GM19372 (cell line): ENCODE results near the gene PLSCR5.

Experiments used
- ATAC-seq: cut with Tn5 transposase; IDR thresholded peaks from one replicate; pipeline ENCODE4 v1.9.1; 2021; ENCODE audit warnings: mild to moderate bottlenecking, low read depth, moderate library complexity; ENCODE audit not compliant: unreplicated experiment

The PLSCR5 gene

GRCh38 chr3:146589899-146590508, 15.1 kb downstream of the PLSCR5 start:
- ATAC-seq = peak; percentile 55

- no peak for ATAC-seq
Measured at GRCh38 chr3:146585156-146585555, 20.0 kb downstream of the PLSCR5 start.

- ATAC-seq = no peak
Measured at GRCh38 chr3:146581951-146582467, 23.1 kb downstream of the PLSCR5 start.

GRCh38 chr3:146581080-146581601, 24.0 kb downstream of the PLSCR5 start:
- no peak for ATAC-seq

GRCh38 chr3:146577662-146578061, 27.5 kb downstream of the PLSCR5 start:
- ATAC-seq = peak; percentile 56

GRCh38 chr3:146575636-146576035, 29.5 kb downstream of the PLSCR5 start:
- no peak for ATAC-seq

GRCh38 chr3:146574173-146574572, 31.0 kb downstream of the PLSCR5 start:
- no peak for ATAC-seq

GRCh38 chr3:146569314-146569713, 35.8 kb downstream of the PLSCR5 start:
- no peak for ATAC-seq

GRCh38 chr3:146566138-146566537, 39.0 kb downstream of the PLSCR5 start:
- no peak for ATAC-seq

- no peak for ATAC-seq
Measured at GRCh38 chr3:146561879-146562278, 43.3 kb downstream of the PLSCR5 start.

- no peak for ATAC-seq
Measured at GRCh38 chr3:146561463-146561862, 43.7 kb downstream of the PLSCR5 start.

GRCh38 chr3:146560678-146561077, 44.5 kb downstream of the PLSCR5 start:
- ATAC-seq = no peak

- no peak for ATAC-seq
Measured at GRCh38 chr3:146559388-146559787, 45.8 kb downstream of the PLSCR5 start.

GRCh38 chr3:146558781-146559180, 46.4 kb downstream of the PLSCR5 start:
- no peak for ATAC-seq

GRCh38 chr3:146557745-146558144, 47.4 kb downstream of the PLSCR5 start:
- no peak for ATAC-seq

GRCh38 chr3:146555311-146555710, 49.8 kb downstream of the PLSCR5 start:
- ATAC-seq = no peak

GRCh38 chr3:146554151-146554760, 50.9 kb downstream of the PLSCR5 start:
- ATAC-seq = no peak

- peak; percentile 74 for ATAC-seq
Measured at GRCh38 chr3:146550743-146551510, 54.2 kb downstream of the PLSCR5 start.

GRCh38 chr3:146550070-146550615, 55.0 kb downstream of the PLSCR5 start:
- ATAC-seq = no peak

GRCh38 chr3:146547235-146547835, 57.8 kb downstream of the PLSCR5 start:
- no peak for ATAC-seq
